GM12878 (cell line): Measurements from ENCODE around the gene SULT1A1.

Experiments used
- CEBPB ChIP-seq, 2 experiments: fragments of 150-350 bp in 1 of 2; IDR thresholded peaks; 2 replicates each; pipeline ENCODE4 v1.6.1; 2012 to 2014; ENCODE audit warnings: low read depth in 2 of 2, low read length in 2 of 2, borderline replicate concordance in 1 of 2, inconsistent platforms in 1 of 2
- EGR1 ChIP-seq, 2 experiments: IDR thresholded peaks; 1 replicate in 1 of 2; 2 replicates in 1 of 2; pipeline ENCODE4 v1.6.1; 2011 to 2012; ENCODE audit warnings: low read depth in 2 of 2, low read length in 2 of 2, borderline replicate concordance in 1 of 2, mild to moderate bottlenecking in 1 of 2, moderate library complexity in 1 of 2
- EZH2 ChIP-seq: IDR thresholded peaks from 2 replicates; pipeline ENCODE4 v1.6.1; 2012; ENCODE audit warnings: low read depth, mild to moderate bottlenecking, control low read depth, inconsistent platforms, low read length, borderline replicate concordance; ENCODE audit not compliant: control insufficient read depth
- LARP7 ChIP-seq: fragments of 450-650 bp; IDR thresholded peaks from 2 replicates; pipeline ENCODE4 v1.6.1; 2017; ENCODE audit warnings: mild to moderate bottlenecking
- NFIC ChIP-seq: IDR thresholded peaks from 2 replicates; pipeline ENCODE4 v1.6.1; 2012; ENCODE audit warnings: low read depth, mild to moderate bottlenecking, inconsistent platforms, low read length, moderate library complexity
- NFYB ChIP-seq: IDR thresholded peaks from 2 replicates; pipeline ENCODE4 v1.6.1; 2011; ENCODE audit warnings: low read depth, mild to moderate bottlenecking, low read length, improper control_type of control experiment, moderate library complexity; ENCODE audit not compliant: insufficient read depth
- POLR2A ChIP-seq: IDR thresholded peaks from 2 replicates; pipeline ENCODE4 v1.6.1; 2011; ENCODE audit warnings: low read depth, mild to moderate bottlenecking, low read length
- POLR2AphosphoS5 ChIP-seq: IDR thresholded peaks from 2 replicates; pipeline ENCODE4 v1.6.1; 2011; ENCODE audit warnings: mild to moderate bottlenecking, low read length, inconsistent platforms
- SIN3A ChIP-seq: IDR thresholded peaks from 2 replicates; pipeline ENCODE4 v1.6.1; 2012; ENCODE audit warnings: low read depth, low read length, improper control_type of control experiment
- TF ChIP-seq, protein P1 (sequence below), 3 experiments: IDR thresholded peaks in 2 of 3; conservative IDR thresholded peaks in 1 of 3; 2 replicates each; pipeline ENCODE4 v1.5.1; 2011; ENCODE audit warnings: low read depth in 3 of 3, low read length in 3 of 3, mild to moderate bottlenecking in 3 of 3, control low read depth in 2 of 3, moderate library complexity in 2 of 3, inconsistent platforms in 1 of 3, mixed read lengths in 1 of 3; ENCODE audit not compliant: control insufficient read depth in 2 of 3, insufficient read depth in 1 of 3; ENCODE audit errors: extremely low read depth in 1 of 3
- TF ChIP-seq, protein P2 (sequence below): IDR thresholded peaks from 2 replicates; pipeline ENCODE4 v1.6.1; 2012; ENCODE audit warnings: low read length, inconsistent platforms

- TF ChIP-seq NFIC (no peak), POLR2AphosphoS5 (no peak), SIN3A (no peak), POLR2A (no peak), EZH2 (no peak), LARP7 (no peak), NFYB (no peak), CEBPB (IDR thresholded peaks at IDR 0.05; ENCODE audit: borderline replicate concordance in 1 of 2, low read depth in 2 of 2, low read length in 2 of 2) (no peak), EGR1 (IDR thresholded peaks at IDR 0.05; ENCODE audit: borderline replicate concordance in 1 of 2, low read depth in 2 of 2, low read length in 2 of 2) (no peak)
- TF ChIP-seq, protein P1, sequence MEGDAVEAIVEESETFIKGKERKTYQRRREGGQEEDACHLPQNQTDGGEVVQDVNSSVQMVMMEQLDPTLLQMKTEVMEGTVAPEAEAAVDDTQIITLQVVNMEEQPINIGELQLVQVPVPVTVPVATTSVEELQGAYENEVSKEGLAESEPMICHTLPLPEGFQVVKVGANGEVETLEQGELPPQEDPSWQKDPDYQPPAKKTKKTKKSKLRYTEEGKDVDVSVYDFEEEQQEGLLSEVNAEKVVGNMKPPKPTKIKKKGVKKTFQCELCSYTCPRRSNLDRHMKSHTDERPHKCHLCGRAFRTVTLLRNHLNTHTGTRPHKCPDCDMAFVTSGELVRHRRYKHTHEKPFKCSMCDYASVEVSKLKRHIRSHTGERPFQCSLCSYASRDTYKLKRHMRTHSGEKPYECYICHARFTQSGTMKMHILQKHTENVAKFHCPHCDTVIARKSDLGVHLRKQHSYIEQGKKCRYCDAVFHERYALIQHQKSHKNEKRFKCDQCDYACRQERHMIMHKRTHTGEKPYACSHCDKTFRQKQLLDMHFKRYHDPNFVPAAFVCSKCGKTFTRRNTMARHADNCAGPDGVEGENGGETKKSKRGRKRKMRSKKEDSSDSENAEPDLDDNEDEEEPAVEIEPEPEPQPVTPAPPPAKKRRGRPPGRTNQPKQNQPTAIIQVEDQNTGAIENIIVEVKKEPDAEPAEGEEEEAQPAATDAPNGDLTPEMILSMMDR (IDR thresholded peaks at IDR 0.05 in 2 of 3, conservative IDR thresholded peaks at IDR 0.05 in 1 of 3; ENCODE audit: control insufficient read depth in 2 of 3, extremely low read depth in 1 of 3, insufficient read depth in 1 of 3, low read depth in 3 of 3, low read length in 3 of 3): no peak
- TF ChIP-seq, protein P2, sequence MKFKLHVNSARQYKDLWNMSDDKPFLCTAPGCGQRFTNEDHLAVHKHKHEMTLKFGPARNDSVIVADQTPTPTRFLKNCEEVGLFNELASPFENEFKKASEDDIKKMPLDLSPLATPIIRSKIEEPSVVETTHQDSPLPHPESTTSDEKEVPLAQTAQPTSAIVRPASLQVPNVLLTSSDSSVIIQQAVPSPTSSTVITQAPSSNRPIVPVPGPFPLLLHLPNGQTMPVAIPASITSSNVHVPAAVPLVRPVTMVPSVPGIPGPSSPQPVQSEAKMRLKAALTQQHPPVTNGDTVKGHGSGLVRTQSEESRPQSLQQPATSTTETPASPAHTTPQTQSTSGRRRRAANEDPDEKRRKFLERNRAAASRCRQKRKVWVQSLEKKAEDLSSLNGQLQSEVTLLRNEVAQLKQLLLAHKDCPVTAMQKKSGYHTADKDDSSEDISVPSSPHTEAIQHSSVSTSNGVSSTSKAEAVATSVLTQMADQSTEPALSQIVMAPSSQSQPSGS: no peak
Measured at GRCh38 chr16:28616636-28617035, 6.8 kb upstream of the SULT1A1 start.
